GM19240 (cell line): ENCODE results near the gene CMA1.
"Not testable (repeated sequence)": the region's sequence is repeated elsewhere in the genome, so short reads cannot be mapped to it uniquely, and the experiment has no call there.

Experiments
- DNase-seq: peaks from one replicate; pipeline ENCODE4 v3.0.0; 2011; ENCODE audit warnings: low spot score; ENCODE audit not compliant: insufficient read length

The CMA1 gene

GRCh38 chr14:24470450-24470849 is 37.6 kb downstream of the CMA1 start:
- DNase-seq, result not testable (repeated sequence)

GRCh38 chr14:24465805-24466204 is 42.3 kb downstream of the CMA1 start:
- DNase-seq, result no peak

GRCh38 chr14:24465368-24465767 is 42.7 kb downstream of the CMA1 start:
- no peak for DNase-seq

- DNase-seq, result no peak
Measured at GRCh38 chr14:24463884-24464785, 43.9 kb downstream of the CMA1 start.

GRCh38 chr14:24463017-24463883 is 44.8 kb downstream of the CMA1 start:
- no peak for DNase-seq

GRCh38 chr14:24461336-24461735 is 46.7 kb downstream of the CMA1 start:
- DNase-seq, result no peak

- no peak for DNase-seq
Measured at GRCh38 chr14:24459331-24459730, 48.7 kb downstream of the CMA1 start.

- DNase-seq, result no peak
Measured at GRCh38 chr14:24458736-24459135, 49.3 kb downstream of the CMA1 start.

GRCh38 chr14:24456980-24457379 is 51.1 kb downstream of the CMA1 start:
- no peak for DNase-seq
